HPDE6-E6E7 (cell line): ENCODE measurements around the gene RASGEF1C.
"Not testable (repeated sequence)": the region's sequence is repeated elsewhere in the genome, so short reads cannot be mapped to it uniquely, and the experiment has no call there.

Experiments used
- DNase-seq: peaks from one replicate; pipeline ENCODE4 v3.0.0; 2011; ENCODE audit warnings: missing footprints; ENCODE audit errors: extremely low spot score

Gene RASGEF1C

DNA sequence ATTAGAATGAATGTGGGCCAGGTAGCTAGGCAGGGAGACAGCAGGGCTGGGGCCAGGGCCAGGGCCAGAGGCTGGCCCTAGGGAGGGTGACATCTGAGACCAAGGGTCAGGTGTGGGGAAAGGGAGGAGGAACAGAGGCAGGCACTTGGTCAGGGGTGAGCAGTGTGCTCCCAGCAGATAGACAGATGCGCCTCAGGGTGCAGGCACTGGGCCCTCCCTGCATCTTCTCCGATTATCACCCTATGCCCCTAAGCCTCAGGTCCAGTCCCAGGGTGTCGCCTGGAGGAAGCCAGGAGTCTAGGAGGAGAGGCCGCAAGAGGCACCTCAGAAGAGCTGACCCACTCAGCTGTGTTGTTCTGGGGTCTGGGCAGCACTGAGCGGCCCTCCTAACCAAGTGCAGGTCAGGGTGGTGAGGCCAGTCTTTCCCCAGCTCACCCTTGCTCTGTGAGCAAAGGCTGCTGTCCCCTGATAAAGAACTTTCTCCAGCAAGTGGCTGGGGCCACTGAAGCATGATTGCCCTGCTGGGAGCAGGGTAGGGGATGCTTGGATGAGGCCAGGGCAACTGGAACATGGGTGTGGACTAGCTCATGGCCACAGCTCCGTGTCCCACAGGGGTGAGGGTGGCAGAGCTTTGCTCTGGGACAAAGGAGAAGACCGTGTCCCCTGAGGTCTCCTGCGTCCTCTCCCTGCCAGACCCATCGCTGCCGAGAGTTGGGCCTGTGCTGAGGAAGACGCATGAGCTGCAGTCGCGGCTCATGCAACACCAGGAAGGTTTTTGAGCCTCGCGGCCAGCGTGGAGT, 2.1 kb upstream of the RASGEF1C start:
- DNase-seq = no peak

DNA sequence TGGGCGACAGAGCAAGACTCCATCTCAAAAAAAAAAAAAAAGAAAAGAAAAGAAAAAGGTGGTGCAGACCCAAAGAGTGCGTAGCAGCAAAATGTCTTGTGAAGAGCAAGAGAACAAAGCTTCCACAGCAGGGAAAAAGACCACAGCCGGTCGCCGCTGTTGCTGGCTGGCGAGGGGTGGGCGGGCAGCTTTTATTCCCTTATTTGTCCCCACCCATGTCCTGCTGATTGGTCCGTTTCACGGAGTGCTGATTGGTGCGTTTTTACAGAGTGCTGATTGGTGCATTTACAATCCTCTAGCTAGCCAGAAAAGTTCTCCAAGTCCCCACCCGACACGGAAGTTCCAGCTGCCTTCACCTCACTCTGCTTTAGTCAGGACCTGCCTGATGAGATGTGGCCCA, 1.1 kb upstream of the RASGEF1C start:
- not testable (repeated sequence) for DNase-seq

DNA sequence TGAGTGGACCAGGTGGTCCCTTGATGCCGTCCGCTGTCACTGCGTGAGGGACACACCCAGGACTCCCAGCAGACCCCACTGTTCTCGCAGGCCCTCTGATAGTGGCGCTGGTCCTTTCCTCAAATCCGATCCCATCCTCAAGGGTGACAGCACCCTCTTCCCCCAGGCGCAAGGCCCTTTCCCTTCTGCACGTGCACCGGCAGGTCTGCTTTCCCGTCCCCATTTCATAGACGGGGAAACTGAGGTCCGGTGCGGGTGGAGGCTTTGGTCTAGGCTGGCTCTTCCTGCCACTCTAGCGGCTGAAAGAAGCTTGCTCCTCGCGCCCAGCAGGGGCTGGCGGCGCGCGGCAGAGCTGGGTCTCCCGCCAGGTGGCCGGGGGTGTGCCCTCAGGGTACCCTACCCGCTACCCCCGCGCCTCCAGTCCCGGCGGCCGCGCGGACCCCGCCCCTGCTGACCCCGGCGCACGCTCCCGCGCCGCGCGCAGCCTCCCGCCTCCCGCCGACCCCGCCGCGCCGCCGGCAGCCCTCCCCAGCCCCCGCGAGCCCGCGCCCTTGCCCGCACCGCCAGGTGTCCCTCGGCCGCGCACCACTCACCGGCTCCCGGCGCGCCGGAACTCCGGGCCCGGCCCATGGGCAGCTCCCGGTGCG, 453 bp downstream of the RASGEF1C start:
- no peak for DNase-seq

DNA sequence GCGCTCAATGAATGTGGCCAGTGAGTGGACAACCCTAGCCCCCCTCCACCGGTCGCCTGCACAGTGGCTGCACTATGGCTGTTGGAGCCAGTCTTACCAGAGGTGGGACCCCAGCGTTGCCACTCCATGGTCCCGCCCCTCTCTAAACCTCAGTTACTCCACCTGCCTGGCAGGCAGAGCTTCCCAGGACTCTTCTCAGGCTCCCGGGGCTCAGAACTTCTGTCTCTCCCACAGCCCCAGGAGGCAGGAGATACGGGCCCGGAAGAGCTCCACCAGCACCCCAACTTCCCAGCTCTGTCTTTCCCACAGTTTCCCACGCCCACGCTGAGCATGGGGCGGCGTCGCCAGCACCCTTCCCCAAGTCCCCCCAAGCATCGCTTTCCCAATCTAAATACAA, 975 bp downstream of the RASGEF1C start:
- no peak for DNase-seq

DNA sequence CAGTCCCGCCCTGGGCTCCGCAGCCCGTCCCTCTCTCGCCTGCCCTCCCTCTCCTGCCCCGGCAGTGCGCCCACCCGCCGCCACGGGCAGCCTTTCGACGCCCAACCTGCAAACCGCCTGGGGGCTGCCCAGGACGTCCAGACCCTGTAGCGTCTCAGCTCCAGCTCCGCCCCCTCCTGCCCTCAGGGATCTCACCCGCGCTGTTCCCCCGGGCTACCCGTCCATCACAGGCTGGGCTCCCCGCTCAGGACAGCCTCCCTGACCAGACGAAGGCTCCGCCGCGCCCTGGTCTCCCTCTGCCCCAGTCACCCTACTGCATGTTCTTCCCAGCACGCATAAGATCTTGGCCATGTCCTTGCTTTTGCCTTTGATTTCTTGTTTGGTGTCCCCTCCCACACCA, 1.4 kb downstream of the RASGEF1C start:
- no peak for DNase-seq

DNA sequence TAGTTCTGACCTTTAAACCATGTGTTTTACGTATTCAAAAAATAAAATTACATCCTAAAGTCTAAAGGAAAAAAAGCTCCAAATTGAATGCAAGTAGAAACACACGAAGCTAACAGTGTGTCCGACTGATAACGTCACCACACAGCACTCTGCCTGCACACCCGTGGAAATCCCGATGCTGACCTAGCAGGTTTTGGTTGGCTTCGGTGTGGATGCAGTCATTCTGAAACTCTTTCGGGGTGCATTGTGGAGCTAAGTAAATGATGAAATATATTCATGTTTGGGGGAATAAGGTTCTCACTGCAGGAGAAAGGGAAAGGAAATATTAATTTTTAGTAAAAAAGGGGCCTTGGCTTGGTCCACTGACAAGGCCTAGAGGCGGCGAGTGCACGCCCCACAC, 2.0 kb downstream of the RASGEF1C start:
- DNase-seq = no peak

DNA sequence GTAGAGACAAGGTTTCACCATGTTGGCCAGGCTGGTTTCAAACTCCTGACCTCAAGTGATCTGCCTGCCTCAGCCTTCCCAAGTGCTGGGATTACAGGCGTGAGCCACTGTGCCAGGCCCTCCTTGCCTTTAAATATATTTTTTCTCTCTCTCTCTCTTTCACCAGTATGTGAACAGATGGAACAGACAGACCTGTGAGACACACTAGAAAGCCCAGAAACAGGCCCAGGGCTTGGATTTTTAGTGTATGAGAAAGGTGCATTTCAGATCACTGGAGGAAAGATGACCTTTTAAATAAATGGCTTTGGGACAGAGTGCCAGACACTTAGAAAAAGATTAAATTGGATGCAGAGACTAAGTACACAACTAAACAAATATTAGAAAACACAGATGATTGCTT, 3.1 kb downstream of the RASGEF1C start:
- no peak for DNase-seq

DNA sequence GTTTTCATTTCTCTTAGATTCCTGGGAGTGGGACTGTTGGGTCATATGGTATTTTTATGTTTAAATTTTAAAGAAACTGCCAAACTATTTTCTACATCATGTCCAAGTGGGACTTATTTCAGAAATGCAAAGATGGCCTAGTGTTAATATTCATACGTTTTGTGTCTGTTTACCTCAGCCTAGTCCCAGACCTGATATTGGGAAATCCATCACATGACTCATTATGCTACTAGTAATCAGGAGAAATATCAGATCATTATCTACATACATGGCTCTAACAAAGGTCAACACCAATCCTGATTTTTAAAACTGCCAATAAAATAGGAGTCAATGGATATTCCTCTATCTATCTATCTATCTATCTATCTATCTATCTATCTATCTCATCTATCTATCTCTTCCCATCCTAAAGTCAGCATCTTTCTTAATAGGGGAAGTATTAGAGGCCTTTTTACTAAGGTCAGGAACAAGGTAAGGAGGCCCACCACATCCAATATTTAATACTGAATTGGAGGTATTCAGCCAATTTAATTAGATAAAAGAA, 4.7 kb downstream of the RASGEF1C start:
- DNase-seq = no peak

DNA sequence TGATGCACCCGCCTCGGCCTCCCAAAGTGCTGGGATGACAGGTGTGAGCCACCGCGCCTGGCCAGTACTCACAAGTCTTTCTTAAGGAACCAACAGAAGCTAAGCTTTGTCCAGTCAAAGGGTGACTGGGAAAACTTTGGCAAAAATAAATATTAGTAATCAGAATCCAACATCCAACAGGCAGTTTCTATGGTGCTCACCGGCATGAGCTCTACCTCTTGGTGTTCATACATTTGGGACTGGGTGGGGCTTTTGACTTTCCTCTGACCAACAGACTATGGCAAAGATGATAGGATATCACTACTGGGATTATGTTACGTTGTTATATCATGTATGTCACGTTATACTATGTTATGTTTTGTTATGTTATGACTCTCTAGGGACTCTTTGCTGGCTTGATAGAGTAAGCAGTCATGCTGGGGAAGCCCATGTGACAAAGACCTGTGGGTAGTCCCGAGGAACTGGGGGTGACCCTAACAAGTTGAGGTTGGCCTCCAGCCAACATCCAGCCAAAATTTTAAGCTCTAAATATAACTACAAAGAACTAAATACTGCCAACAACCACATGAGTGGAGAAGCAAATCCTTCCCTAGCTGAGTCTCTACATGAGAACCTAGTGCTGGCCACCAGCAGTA, 6.0 kb downstream of the RASGEF1C start:
- DNase-seq = no peak

DNA sequence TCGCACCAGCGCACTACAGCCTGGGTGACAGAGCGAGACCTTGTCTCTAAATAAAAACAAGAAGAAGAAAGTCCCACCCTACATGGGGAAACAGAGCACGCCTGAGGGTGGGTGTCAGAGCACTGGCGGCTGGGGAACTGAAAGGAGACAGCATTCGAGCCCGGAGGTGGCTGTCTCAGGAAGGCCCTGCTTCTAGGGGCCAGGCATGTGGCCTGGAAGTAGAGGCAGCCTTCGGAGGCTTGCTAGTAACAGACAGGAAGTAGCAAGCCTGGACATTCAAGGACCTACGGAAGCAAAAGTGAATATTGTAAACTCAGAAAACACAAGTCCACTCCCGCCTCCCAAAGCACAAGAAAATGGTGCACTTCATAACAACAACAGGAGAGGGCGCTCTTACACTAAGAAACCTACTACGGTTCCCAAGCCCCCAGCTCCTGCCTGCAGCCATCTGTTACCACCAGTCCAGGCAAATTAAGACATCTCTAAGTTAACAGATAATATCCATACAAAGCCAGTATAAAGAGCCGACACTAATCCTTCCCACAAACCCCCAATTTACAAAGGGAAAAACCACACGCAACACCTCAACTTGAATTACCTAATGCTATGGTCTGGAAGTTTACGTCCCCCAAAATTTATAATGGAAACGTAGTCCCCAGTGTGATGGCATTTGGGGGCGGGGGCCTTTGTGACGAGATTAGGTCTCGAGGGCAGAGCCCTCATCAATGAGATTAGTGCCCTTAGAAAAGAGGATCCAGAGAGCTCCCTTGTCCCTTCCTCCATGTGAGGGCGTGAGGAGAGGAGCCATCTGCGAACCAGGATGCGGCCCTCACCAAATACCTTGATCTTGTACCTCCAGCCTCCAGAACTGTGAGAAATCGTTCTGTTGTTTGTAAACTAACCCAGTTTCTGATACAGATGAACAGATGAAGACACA, 7.7 kb downstream of the RASGEF1C start:
- DNase-seq = no peak

DNA sequence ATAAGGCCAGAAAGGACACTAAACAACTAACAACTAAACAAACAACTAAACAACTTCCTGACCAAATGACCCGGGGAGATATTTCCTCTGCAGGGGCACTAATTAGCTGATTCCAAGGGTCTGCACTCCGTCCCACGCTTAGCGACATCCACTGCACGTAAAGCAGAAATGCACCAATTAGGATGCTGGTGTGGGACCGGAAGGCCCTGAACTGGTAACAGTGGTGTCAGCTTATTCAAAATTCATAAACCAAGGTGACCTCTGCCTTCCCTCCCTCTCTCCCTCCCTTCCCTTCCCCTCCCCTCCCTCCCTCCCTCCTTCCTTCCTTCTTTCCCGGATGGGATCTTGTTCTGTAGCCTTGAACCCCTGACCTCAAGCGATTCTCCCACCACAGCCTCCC, 9.6 kb downstream of the RASGEF1C start:
- DNase-seq = no peak

DNA sequence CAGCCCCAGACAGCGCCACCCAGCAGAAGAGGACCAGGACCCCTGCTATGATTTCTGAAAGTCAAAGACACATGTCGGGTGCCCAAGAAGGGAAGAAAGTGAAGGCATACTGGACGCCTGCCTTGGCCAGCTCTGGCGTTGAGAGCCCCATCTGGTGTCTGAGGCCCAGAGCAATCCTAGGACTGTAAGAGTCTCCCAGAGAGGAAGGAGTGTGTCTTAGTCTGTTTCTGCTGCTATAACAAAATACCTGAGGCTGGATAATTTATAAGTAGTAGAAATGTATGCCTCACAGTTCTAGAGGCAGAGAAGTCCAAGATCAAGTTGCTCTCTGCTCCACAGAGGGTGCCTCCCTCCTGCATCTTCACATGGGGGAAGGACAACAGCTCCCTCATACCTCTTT, 10.8 kb downstream of the RASGEF1C start:
- no peak for DNase-seq

DNA sequence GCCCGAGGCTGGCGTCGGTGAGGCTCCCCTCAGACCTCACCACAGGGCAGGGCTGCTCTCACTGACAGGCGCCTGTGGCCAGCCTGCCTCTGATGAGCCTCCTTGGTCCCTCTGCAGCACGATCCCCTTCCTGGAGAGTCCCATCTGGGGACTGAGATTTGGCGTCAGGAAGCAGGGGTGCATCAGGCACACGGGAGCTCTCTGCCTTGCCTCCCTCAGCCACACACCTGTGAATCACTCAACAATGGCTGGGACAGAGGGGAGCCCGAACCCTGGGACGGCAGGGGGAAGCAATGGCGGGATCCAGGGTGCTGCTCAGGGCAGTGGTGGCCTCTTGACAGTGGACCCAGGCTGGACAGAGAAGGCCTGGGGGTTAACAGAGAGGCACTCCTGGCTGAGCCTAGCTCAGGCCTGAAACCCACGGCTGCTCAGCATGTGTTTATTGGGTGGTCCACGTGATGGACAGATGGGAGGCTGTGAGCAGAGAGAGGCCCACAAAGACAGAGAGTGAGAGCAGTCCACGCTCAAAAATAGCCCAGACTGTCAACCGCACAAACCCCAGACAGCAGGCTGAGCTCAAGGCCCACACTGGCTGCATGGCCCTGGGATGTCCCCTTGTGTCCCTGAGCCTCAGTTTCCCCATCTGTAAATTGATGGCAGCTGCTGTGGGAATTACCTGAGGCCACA, 11.9 kb downstream of the RASGEF1C start:
- DNase-seq = no peak

DNA sequence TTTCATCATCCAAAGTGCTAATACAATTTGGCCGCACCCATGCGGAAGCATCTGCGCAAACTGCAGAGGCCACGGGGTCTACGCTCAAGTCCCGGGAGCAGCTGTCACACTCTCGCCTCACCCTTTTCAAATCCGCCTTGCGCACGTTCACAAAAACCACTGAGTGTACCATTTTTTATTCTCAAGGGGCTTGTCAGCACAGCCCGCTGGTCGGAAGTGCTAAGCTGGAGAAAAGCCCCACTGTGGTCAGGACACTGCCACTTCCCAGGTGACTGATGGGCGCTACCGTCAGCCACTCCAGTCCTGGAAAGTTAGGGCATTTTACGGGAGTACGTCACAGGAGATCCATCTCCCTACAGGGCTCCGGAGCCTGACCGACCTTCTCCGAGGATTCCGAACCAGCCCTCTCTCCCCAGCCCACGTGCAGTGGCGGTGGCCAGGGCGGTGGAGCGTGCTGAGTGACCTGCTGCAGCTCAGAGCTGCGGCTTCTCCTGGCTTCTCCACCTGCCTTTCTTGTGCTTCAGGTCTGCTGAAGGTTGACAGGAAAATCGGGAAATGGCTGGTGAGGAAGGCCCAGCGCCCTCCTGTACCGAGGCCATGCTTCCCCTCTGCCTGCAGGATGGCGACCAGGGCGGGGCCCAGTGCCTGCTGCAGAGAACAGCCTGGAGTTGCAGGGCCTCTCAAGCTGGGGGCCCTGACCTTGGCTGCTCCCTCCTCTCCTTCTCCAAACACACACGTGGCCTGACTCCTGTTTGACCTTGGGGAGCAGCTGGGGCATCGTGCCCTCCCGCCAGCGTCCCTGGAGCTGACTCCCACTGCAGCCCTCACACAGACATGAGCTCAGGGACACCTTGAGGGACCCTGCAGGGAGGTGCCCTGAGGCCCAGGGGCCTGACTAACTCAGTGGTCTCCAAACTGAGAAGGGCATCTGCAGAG, 14.3 kb downstream of the RASGEF1C start:
- DNase-seq = no peak

DNA sequence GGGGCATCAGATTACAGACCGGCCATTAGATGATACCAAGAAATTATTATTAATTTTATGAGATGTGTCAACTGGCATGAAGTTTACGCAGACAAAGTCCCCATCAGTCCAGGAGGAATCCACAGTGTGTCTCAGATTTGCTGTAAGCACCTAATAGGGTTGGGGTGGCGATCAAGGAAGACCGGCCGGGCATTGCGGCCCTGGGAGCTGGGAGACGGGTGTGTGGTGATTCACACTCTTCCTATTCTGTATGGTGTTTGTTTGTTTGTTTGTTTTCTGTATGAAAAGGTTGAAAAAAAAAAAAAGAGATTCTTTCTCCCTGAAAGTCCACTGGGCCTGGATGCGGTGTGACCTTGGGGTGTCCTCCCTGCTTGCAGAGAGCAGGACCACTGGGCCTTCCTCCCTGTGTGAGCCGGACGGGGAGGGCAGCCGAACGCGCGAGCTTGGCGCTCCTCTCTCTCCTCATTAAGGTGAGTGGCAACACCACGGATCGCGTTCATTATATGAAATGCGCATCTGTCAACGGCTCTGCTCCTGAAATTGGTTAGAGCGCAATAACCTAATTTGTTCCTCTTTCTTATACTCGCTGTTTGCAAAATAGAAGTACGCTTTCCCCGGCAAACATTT, 15.1 kb downstream of the RASGEF1C start:
- DNase-seq = no peak

DNA sequence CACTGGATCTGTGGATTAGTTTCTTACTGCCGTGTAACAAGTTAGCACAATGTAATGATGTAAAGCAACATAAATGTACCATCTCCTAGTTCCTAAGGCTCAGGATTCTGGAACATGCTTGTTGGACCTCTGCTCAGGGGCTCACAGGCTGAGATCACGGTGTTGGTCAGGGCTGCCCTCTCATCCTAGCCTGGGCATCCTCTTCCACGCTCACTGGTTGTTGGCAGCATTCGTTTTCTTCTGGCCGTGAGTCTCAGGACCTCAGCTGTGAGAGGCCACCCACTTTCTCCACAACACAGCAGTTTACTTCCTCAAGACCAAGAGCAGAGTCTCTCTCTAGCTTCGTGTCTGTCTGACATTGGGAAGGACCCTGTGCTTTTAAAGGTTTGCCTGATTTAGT, 17.3 kb downstream of the RASGEF1C start:
- DNase-seq = no peak

DNA sequence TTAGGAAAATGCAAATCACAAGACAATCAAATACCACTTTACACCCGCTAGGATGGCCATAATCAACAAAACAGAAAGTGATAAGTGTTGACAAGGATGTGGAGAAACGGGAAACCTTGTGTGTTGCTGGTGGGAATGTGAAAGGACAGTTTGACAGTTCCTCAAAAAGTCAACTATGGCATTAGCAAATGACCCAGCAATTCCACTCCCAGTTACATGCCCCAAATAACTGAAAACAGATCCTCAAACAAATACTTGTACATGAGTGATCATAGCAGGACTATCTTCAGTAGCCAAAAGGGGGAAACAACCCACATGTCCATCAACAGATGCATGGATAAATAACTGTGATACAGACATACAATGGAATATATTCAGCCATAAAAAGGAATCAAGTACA, 21.2 kb downstream of the RASGEF1C start:
- DNase-seq = no peak

DNA sequence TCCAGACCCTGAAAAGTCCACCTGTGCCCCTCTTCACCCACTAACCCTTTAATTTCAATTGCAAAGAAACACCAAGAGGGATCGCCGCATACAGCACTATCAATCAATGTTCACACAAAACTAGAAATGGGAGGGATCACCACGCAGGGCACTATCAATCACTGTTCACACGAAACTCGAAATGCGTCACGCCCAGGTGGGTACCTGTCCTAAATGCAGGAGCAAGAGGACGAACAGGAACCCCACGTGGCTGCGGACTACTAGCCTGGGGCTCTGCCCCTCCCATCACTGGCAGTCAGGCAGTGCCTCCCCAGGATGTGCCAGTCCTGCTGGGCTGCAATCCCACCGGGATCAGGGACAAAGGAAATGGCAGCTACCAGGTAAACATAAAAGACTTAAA, 28.2 kb downstream of the RASGEF1C start:
- no peak for DNase-seq

DNA sequence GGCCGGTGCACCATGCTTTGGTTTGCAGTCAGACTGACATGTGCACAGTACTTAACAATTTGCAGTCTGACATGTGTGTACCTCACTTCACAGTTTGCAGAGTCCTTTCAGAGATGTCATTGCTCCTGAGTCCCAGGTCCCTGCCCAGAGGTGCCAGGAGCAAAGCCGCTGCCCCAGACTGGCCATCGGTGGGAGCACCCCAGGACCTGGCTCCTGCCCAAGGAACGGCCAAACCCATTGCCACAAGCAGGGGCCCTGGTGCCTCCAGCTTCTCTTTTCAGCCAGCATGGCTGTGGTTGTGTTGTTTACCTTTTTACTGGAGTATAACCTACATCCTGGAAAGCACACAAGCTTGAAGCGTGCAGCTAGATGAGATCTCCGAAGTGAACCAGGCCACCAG, 28.6 kb downstream of the RASGEF1C start:
- no peak for DNase-seq
